HL-60 (cell line): ENCODE data around the gene CEP89.
"Not testable (repeated sequence)": the region's sequence is repeated elsewhere in the genome, so short reads cannot be mapped to it uniquely, and the experiment has no call there.

Source experiments
- DNase-seq, 2 experiments: peaks; one replicate each; pipeline ENCODE4 v3.0.0-alpha.2; 2010 to 2020; ENCODE audit warnings: low read depth in 1 of 2, low spot score in 1 of 2
- H3K27ac ChIP-seq: fragments of 250-450 bp; sonication (Bioruptor Pico); replicated peaks from 2 replicates; pipeline ENCODE4 v1.5.1; 2020; ENCODE audit warnings: mild to moderate bottlenecking, moderate library complexity
- H3K27me3 ChIP-seq: fragments of 250-450 bp; sonication (Bioruptor Pico); 2 replicates; pipeline ENCODE4 v1.5.1; 2021; ENCODE audit warnings: mild to moderate bottlenecking, moderate library complexity; ENCODE audit not compliant: insufficient read depth, poor library complexity, severe bottlenecking
- H3K4me3 ChIP-seq: replicated peaks from 2 replicates; pipeline ENCODE4 v1.5.1; 2011; ENCODE audit warnings: mild to moderate bottlenecking, control low read depth, low read length; ENCODE audit not compliant: insufficient read depth
- GABPA ChIP-seq: IDR thresholded peaks from 2 replicates; pipeline ENCODE4 v1.6.1; 2012; ENCODE audit warnings: low read depth
- POLR2AphosphoS5 ChIP-seq: IDR thresholded peaks from 2 replicates; pipeline ENCODE4 v1.6.1; 2012; ENCODE audit warnings: low read depth
- SPI1 ChIP-seq: IDR thresholded peaks from 2 replicates; pipeline ENCODE4 v1.6.1; 2012; ENCODE audit warnings: low read depth, mild to moderate bottlenecking, borderline replicate concordance
- TF ChIP-seq, protein P1 (sequence below): IDR thresholded peaks from 2 replicates; pipeline ENCODE4 v1.6.1; 2012; ENCODE audit warnings: low read depth; ENCODE audit not compliant: insufficient replicate concordance
- TF ChIP-seq, protein P2 (sequence below): IDR thresholded peaks from one replicate; pipeline ENCODE4 v1.5.1; 2011; ENCODE audit warnings: low read length, control low read depth, inconsistent platforms; ENCODE audit not compliant: insufficient read depth

The CEP89 gene

DNA sequence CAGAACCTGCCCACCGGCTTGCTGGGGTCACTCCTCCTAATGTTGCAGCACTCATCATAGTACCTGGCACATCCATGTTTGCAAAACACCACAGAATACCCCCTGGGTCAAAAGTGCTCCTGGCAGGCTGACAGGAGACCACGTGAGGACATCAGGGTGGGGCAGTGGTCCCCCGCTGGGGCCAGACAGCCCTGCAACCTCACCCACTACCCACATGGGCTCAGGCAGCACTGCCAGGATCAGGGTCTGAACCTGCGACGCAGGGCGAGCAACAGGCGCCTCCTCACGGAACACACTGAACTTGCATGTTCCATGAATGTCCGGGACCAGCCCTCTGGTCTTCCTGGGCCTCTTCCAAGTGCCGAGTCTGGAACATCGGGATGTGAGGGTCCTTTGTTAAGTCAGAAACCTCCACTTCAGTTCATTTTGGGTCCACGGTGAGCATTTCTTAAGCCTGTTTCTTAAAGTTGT is 100.7 kb downstream of the CEP89 start:
- Histone ChIP-seq H3K4me3 (no peak overlapping the region), H3K27ac (no peak overlapping the region), H3K27me3 (no peaks in the 10 kb centered on the region)
- TF ChIP-seq SPI1 (no peak), POLR2AphosphoS5 (no peak), GABPA (no peak)
- TF ChIP-seq, protein P1, sequence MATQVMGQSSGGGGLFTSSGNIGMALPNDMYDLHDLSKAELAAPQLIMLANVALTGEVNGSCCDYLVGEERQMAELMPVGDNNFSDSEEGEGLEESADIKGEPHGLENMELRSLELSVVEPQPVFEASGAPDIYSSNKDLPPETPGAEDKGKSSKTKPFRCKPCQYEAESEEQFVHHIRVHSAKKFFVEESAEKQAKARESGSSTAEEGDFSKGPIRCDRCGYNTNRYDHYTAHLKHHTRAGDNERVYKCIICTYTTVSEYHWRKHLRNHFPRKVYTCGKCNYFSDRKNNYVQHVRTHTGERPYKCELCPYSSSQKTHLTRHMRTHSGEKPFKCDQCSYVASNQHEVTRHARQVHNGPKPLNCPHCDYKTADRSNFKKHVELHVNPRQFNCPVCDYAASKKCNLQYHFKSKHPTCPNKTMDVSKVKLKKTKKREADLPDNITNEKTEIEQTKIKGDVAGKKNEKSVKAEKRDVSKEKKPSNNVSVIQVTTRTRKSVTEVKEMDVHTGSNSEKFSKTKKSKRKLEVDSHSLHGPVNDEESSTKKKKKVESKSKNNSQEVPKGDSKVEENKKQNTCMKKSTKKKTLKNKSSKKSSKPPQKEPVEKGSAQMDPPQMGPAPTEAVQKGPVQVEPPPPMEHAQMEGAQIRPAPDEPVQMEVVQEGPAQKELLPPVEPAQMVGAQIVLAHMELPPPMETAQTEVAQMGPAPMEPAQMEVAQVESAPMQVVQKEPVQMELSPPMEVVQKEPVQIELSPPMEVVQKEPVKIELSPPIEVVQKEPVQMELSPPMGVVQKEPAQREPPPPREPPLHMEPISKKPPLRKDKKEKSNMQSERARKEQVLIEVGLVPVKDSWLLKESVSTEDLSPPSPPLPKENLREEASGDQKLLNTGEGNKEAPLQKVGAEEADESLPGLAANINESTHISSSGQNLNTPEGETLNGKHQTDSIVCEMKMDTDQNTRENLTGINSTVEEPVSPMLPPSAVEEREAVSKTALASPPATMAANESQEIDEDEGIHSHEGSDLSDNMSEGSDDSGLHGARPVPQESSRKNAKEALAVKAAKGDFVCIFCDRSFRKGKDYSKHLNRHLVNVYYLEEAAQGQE, result no peak
- TF ChIP-seq, protein P2, sequence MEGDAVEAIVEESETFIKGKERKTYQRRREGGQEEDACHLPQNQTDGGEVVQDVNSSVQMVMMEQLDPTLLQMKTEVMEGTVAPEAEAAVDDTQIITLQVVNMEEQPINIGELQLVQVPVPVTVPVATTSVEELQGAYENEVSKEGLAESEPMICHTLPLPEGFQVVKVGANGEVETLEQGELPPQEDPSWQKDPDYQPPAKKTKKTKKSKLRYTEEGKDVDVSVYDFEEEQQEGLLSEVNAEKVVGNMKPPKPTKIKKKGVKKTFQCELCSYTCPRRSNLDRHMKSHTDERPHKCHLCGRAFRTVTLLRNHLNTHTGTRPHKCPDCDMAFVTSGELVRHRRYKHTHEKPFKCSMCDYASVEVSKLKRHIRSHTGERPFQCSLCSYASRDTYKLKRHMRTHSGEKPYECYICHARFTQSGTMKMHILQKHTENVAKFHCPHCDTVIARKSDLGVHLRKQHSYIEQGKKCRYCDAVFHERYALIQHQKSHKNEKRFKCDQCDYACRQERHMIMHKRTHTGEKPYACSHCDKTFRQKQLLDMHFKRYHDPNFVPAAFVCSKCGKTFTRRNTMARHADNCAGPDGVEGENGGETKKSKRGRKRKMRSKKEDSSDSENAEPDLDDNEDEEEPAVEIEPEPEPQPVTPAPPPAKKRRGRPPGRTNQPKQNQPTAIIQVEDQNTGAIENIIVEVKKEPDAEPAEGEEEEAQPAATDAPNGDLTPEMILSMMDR, result no peak
- DNase-seq, result no peak

DNA sequence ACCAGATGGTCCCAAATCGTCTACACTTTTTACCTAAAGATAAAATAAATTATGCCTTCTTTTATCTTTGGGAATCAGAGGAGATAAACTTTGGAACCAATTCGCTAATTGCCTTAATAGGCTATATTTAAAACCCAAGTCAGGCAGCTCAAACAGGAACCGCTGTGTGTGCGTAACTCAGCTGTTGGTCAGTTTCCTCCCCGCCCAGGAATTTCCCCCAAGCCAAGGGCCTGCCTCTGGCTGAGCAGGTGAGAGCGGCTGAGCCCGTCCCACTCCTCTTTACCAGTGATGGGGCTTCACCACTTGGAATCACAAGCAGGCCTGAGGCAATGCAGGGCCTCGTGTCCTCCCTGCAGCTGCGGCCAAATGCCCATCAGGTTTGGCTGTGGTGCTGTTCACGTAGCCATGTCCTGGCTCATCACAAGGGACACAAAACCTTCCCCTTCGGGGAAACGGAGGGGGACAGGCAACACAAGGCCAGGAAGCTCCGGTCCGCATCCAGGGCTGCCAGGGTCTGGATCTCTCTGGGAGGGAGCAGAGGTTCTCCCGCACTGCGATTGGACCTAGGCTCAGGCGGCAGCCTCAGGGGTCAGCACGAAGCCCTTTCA is 101.7 kb downstream of the CEP89 start:
- TF ChIP-seq SPI1, result no peak
- Histone ChIP-seq H3K27ac (no peak overlapping the region), H3K4me3 (no peak overlapping the region), H3K27me3 (no peaks in the 10 kb centered on the region)
- no peak for DNase-seq

DNA sequence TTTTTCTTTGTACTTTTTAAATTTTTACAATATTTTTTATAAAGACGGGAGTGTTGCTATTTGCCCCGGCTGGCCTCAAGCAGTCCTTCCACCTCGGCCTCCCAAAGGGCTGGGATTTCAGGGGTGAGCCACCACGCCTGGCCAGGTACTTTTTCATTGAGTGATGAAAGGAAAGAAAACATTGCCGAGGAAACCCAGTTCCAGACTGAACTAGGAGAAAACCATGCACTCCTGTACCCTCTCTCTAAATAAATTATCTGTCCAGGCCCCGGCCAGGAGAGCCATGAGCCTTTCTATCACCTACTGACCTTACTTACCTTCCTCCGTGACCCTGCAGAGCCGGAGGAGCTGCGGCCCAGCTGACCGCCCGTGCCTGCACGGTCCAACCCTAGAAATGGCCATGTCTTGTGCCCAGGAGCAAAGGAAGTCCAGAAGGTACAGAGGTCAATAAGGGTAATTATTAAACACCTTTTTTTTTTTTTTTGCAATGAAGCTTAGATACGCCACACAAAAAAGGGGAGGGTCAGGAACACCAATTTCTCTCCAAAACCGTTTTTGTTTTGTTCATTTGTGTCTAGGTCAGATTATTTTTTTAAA is 102.3 kb downstream of the CEP89 start, which contains the start of gene SLC7A9:
Gene SLC7A9 (minus strand): TSS at position 399 of the 597 bp plus-strand sequence. CDS start 1,233 bp downstream, outside the sequence.
- TF ChIP-seq, protein P1, result no peak
- TF ChIP-seq POLR2AphosphoS5, result no peak
- TF ChIP-seq, protein P2, result no peak
- TF ChIP-seq GABPA, result no peak
- no peak for TF ChIP-seq SPI1
- no peaks in the 10 kb centered on the region for H3K27me3 ChIP-seq
- no peak within 1 kb of the TSS for H3K27ac ChIP-seq
- no peak within 1 kb of the TSS for H3K4me3 ChIP-seq
- DNase-seq, result no peak

DNA sequence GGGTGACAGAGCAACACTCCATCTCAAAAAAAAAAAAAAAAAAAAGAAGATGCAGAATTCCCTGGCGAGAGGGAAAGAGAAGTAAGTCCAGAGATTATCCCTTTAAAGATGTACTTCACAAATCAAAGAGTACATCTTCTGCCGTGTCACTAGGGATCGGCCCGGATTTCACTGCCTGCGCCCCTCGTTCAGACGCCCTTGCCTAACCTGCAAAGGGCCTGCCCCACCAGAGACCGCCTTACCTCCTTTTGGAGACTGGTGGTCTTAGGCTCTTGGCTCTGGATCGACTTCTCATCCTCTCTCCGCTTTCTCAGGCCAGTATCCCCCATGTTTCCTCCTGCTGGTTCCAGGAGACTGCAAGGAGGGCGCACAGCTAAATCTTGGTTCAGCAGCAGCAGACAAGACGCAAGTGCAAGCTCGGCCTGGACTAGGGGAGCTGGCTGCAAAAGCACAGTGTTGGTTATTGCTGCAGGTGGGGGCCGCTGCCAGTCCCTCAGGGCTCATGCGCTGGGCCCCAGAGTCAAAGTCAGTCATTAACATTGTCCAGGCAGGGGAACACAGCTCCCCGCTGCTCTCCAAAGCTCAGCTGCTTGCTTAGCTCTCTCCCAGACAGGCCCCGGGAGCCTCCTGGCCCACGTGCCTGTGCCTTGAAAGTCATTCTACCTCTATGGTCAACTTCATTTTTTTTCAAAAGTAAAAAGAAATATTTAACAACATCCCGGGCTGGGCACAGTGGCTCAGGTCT is 103.4 kb downstream of the CEP89 start:
- Histone ChIP-seq H3K4me3 (no peak overlapping the region), H3K27ac (no peak overlapping the region), H3K27me3 (no peaks in the 10 kb centered on the region)
- no peak for TF ChIP-seq POLR2AphosphoS5
- no peak for DNase-seq

DNA sequence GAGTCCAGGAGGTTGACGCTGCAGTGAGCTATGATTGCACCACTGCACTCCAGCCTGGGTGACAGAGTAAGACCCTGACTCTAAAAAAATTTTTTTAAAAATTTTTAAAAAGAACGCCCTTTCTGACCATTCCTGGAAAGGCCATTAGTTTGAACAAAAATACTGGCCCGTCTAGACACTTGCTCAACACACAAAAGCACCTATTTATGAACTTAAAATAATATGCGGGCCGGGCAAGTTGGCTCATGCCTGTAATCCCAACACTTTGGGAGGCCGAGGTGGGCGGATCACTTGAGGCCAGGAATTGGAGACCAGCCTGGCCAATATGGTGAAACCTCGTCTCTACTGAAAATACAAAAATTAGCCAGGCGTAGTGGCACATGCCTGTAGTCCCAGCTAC is 104.3 kb downstream of the CEP89 start:
- not testable (repeated sequence) for DNase-seq, H3K27ac ChIP-seq, H3K4me3 ChIP-seq, H3K27me3 ChIP-seq
